GM20431 (cell line): ENCODE results near the gene NMNAT2.

Experiments
- in situ Hi-C: fragments of 300-500 bp; cut with MseI, MboI; formaldehyde crosslinking; loops from one replicate; pipeline ENCODE4 v1.15.0; 2020; ENCODE audit warnings: low sequenced_read_pairs; ENCODE audit not compliant: unreplicated experiment

NMNAT2 gene

DNA sequence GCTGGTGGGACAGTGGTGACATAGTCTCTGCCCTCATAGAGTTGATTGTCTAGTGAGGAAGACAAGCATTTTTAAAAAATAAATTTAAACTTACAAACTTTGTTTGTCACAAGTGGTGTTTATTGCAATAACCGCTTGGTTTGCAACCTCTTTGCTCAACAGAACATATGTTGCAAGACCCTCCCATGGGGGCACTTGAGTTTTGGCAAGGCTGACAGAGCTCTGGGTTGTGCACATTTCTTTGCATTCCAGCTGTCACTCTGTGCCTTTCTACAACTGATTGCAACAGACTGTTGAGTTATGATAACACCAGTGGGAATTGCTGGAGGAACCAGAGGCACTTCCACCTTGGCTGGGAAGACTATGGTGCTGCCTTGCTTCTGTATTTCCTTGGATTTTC is 173.7 kb downstream of the NMNAT2 start:
- in situ Hi-C loops = loop anchor here (25.0 kb wide), 1 partner anchor 282 kb away; the partner anchor contains the start of gene SHCBP1L

DNA sequence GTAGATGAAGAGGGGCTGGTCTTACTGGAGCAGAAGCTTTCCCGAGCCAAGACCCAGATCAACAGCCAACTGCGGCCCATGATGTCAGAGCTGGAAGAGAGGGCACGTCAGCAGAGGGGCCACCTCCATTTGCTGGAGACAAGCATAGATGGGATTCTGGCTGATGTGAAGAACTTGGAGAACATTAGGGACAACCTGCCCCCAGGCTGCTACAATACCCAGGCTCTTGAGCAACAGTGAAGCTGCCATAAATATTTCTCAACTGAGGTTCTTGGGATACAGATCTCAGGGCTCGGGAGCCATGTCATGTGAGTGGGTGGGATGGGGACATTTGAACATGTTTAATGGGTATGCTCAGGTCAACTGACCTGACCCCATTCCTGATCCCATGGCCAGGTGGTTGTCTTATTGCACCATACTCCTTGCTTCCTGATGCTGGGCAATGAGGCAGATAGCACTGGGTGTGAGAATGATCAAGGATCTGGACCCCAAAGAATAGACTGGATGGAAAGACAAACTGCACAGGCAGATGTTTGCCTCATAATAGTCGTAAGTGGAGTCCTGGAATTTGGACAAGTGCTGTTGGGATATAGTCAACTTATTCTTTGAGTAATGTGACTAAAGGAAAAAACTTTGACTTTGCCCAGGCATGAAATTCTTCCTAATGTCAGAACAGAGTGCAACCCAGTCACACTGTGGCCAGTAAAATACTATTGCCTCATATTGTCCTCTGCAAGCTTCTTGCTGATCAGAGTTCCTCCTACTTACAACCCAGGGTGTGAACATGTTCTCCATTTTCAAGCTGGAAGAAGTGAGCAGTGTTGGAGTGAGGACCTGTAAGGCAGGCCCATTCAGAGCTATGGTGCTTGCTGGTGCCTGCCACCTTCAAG is 174.8 kb downstream of the NMNAT2 start:
- in situ Hi-C loops = loop anchor here (25.0 kb wide), 1 partner anchor 281 kb away; the partner anchor contains the start of gene SHCBP1L

DNA sequence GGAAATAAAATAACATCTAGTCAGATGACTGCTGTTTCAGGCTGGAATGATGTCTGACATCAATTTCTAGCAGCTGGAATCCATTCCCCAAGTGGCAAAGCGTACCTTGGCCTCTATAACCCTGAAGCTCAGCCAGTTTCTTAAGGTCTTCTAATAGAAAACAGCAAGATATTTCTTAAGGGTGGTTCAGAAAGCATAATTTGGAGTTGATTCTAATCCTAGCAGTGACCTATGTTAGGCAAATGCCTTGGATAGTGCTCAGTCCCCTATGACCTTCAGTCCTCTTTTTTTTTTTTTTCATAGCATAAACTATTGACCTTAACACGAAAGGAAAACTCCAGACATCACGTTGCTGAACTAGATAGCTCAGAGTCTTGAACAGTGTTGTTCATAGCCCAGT is 175.6 kb downstream of the NMNAT2 start:
- in situ Hi-C loops = loop anchor here (25.0 kb wide), 1 partner anchor 280 kb away; the partner anchor contains the start of gene SHCBP1L

DNA sequence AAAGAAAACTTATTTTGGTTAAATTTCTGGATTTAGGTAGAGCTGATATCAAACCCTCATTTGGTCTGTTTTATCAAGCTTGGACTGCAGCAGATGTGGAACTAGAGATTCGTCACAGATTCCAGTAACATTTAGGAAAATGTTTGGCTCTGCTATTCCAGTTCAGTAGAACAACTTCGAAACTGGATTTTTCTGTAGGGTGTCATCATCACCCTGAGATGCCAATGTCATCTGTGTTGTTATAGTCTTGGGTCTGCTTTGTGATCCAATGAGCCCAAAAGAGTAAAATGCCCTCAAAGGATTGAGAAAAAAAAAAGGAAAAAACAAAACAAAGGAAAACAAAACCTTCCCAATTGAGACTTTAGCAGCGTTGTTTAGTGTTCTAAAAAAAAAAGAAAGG is 176.7 kb downstream of the NMNAT2 start:
- in situ Hi-C loops = loop anchor here (25.0 kb wide), 1 partner anchor 279 kb away; the partner anchor contains the start of gene SHCBP1L

DNA sequence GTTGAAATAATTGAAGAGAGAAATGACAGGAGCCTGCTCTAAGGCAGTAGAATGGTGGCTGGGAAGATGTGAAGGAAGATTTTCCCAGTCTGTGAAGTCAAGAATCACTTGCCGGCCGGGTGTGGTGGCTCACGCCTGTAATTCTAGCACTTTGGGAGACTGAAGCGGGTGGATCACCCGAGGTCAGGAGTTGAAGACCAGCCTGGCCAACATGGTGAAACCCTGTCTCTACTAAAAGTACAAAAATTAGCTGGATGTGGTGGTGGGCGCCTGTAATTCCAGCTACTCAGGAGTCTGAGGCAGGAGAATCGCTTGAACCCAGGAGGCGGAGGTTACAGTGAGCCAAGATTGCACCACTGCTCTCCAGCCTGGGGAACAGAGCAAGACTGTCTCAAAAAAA is 177.3 kb downstream of the NMNAT2 start:
- in situ Hi-C loops = loop anchor here (25.0 kb wide), 1 partner anchor 279 kb away; the partner anchor contains the start of gene SHCBP1L

DNA sequence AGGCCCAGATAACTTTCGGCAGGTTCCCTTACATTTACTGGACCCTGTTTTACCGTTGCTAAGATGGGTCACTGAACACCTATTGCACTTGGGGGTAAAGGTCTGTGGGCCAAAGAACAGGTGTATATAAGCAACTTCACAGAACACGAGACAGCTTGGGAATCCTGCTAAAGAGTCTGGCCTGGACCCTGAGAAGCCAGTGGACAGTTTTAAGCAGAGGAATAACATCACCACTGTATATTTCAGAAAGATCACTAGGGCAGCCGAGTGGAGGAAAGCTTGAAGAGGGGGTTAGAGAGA is 177.7 kb downstream of the NMNAT2 start:
- in situ Hi-C loops = loop anchor here (25.0 kb wide), 1 partner anchor 278 kb away; the partner anchor contains the start of gene SHCBP1L

DNA sequence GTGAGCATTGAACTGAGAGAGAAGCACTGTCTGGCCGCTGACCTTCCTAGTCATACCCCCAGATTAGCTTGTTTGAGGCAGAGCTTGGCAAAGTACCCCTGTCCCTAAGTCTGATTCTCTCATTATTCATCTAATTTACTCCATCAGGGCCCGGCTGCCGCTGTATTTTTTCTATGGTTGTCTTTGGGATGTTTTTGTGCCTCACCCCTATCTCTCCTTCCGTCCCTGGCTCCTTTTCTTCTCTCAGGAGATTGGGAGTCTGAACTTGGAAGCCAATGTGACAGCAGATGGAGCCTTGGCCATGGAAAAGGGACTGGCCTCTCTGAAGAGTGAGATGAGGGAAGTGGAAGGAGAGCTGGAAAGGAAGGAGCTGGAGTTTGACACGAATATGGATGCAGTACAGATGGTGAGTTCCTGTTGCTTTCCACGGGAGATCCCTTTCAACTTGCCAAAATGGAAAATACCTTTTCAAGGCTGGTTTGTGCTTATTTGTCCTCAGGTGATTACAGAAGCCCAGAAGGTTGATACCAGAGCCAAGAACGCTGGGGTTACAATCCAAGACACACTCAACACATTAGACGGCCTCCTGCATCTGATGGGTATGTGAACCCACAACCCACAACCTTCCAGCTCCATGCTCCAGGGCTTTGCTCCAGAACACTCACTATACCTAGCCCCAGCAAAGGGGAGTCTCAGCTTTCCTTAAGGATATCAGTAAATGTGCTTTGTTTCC is 178.2 kb downstream of the NMNAT2 start:
- in situ Hi-C loops = loop anchor here (25.0 kb wide), 1 partner anchor 278 kb away; the partner anchor contains the start of gene SHCBP1L

DNA sequence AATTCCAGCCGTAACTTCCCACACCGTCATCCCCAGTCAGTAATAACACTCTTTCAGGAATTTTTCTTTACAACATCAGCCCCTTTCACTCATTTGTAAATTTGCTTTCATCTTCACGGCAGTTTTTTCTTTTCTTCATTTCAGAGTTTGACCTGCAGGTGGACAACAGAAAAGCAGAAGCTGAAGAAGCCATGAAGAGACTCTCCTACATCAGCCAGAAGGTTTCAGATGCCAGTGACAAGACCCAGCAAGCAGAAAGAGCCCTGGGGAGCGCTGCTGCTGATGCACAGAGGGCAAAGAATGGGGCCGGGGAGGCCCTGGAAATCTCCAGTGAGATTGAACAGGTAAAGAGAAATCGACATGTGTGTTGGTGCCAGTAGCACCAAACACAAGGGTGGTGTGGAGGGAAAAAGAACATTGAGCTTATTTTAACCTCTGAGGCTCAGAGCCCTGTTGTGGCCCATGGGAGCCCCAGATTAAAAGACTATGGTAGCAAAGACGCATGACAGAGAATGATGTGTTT is 178.9 kb downstream of the NMNAT2 start:
- in situ Hi-C loops = loop anchor here (25.0 kb wide), 1 partner anchor 277 kb away; the partner anchor contains the start of gene SHCBP1L

DNA sequence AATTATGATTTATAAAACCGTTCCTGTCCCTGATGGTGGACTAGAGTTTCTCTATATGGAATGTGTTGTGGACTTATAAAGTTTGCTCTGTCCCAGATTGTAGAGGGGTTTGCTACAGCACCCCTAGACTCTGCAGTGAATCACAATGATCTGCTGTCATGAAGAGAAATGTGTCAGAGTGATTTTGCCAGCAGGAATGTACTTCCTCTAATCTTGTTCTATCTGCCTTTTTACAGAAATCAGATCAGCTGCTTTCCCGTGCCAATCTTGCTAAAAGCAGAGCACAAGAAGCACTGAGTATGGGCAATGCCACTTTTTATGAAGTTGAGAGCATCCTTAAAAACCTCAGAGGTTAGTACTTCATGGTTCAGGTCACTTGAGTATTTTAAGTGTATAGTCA is 180.1 kb downstream of the NMNAT2 start:
- in situ Hi-C loops = loop anchor here (25.0 kb wide), 1 partner anchor 276 kb away; the partner anchor contains the start of gene SHCBP1L

DNA sequence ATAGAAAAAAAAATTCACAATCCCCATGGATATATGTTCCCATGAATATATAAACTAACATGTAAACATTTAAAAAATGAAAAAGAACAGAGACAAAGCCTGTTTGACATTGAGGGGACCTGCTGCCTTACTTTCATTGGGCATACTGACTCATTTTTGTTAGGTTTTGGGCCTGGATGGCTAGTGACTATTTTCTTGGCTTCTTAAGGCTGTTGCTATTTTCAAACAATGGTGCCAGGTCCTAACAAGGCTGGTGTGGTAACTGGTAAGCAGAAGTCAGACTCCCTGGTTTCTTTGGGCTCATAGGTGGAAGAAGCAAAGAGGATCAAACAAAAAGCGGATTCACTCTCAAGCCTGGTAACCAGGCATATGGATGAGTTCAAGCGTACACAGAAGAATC is 181.1 kb downstream of the NMNAT2 start:
- in situ Hi-C loops = loop anchor here (25.0 kb wide), 1 partner anchor 275 kb away; the partner anchor contains the start of gene SHCBP1L

DNA sequence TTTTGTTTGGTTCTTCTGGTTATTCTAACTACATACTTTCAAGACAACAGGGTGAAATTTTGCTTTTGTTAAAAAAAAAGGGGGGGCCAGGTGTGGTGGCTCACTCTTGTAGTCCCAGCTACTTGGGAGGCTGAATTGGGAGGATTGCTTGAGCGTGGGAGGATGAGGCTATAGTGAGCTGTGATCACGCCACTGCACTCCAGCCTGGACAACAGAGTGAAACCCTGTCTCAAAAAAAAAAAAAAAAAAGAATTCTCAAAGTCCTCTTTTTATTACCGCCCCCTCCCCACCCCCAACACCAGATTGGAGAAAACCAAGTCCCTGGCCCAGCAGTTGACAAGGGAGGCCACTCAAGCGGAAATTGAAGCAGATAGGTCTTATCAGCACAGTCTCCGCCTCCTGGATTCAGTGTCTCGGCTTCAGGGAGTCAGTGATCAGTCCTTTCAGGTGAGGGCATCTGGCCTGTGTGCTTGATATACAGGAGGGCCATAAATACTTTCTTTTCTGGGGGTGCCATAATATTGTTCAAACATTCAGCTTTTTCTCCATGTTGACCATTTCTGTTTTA is 181.9 kb downstream of the NMNAT2 start:
- in situ Hi-C loops = loop anchor here (25.0 kb wide), 1 partner anchor 274 kb away; the partner anchor contains the start of gene SHCBP1L

DNA sequence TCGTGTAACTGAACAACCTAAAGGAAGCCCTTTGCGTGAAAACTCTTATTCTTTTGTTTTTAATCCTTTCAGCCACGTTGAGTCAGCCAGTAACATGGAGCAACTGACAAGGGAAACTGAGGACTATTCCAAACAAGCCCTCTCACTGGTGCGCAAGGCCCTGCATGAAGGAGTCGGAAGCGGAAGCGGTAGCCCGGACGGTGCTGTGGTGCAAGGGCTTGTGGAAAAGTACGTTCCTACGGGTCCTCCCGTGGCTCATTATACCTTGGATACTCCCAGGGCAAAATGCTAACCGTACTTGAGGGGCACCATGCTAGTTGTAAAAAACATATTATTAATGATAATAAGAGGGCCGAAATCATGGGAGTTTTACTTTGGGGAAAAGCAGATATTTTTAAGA is 182.7 kb downstream of the NMNAT2 start:
- in situ Hi-C loops = loop anchor here (25.0 kb wide), 1 partner anchor 273 kb away; the partner anchor contains the start of gene SHCBP1L

DNA sequence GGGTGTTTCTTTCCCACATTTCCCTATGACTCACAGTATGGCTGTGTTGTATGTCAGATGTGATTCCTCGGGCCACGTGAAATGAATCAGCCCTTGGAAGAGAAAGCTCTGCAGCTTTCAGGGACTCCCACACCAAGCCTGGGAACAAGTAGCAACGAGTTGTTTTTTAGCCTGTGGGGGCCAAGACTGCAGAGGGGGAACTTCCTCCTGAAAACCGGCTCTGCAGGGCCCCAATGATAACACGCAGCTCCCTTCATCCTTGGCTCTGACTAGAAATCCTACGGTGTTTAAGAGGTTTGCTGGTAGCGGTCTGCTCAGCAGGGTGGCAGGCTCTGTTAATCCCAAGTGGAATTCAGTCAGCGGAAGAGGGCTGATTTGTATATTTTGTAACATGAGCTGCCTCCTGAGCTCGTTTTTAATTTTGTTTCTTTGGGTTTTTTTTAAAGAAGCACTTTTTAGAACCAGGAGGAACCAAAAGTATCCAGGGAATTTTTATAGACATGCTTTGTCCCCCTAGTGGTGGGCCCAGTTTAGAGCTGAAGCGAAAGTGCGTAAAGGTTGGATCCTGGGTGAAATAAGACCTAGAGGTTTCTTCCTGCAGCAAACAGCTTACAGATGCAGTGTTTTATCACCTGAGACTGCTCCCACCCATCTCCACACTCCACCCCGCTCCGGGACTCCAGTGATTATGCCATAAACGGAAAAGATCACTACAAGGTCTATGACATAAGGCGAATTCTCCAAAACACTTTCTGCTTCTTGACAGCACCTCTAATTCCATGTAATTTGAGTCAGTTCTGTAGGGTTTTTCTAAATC is 183.3 kb downstream of the NMNAT2 start:
- in situ Hi-C loops = loop anchor here (25.0 kb wide), 1 partner anchor 273 kb away; the partner anchor contains the start of gene SHCBP1L

DNA sequence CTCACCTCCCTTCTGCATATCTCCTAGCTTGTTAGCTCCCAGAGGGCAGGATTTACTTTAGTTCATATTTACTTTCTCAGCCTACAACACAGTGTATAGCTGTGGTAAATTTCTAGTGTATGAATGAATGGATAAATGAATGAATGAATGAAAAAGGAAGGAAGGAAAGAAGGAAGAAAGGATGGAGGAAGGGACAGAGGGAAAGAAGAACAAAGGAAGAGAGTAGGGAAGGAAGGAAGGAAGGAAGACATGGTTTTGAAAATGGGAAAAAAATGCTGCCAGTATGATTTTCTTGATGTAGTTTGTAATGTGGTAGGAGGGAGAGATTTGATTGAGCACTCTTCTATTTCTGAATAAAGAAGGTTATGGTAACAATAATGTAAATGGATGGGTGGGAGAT is 185.1 kb downstream of the NMNAT2 start:
- in situ Hi-C loops = loop anchor here (25.0 kb wide), 1 partner anchor 271 kb away; the partner anchor contains the start of gene SHCBP1L

DNA sequence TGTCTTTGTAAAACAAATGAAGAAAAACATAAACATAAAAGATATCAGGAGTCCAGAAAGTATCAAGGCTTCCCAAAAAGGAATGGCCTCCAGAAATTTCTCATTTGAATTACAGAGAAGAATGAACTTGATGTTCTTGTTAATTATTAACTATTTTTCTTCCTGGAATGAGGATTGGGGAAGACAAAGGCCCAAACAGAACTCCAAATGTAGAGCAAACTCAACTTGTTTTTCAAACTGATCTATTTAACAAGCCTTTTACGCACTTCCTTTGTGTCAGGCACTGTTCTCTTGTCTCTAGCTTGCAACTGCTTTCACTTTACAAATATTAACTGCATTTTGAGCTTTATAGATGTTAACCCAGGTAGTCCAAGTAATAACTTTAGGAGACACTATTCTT is 186.6 kb downstream of the NMNAT2 start:
- in situ Hi-C loops = loop anchor here (25.0 kb wide), 1 partner anchor 269 kb away; the partner anchor contains the start of gene SHCBP1L

DNA sequence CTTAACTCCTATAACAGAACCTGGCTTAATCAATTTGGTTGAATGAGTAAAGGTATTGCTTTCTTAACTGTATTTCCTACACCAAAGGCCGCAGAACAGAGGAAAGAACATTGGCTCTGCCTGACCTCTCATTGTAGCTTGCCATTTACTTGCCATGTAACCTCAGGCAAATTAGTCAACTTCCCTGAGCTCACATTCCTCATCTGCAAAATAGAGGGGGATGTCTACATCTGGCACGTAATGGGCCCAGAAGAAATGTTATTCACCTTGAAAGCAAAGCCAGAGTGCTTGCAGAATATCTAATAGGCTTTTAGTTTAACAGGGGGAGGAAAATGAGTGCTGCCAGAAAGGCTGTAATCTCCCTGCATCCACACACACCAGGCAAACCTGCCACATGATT is 187.8 kb downstream of the NMNAT2 start:
- in situ Hi-C loops = loop anchor here (25.0 kb wide), 1 partner anchor 268 kb away; the partner anchor contains the start of gene SHCBP1L

DNA sequence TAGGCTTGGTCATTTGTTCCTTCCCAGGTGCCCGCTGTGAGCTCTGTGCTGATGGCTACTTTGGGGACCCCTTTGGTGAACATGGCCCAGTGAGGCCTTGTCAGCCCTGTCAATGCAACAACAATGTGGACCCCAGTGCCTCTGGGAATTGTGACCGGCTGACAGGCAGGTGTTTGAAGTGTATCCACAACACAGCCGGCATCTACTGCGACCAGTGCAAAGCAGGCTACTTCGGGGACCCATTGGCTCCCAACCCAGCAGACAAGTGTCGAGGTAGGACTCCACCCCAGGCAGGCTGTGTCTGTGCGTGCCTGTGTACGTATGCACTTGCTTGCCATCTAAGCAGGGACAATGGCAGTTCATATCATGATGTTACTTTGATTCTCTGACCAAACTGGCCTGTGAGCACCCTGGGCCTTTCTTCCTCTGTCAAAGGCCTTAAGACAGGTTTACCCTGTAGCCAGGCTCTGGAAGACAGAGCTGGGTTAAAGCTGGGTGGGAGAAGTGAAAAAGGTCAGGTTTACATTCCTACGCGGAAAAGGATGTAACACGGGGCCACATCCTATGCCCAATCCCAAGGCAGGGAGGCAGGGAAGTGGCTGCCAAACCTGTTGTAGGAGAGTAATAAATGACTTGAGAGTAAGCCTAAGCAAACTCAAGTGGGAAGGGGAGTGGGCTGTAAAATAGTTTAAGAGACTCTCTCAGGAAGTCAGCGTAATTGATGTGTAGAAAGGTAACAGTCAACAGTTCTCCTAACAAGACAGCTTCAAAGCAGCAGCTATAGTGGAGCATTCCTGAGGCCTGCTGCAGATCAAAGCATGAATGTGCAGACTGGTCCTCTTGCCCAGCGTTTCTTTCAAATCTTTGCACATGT is 189.6 kb downstream of the NMNAT2 start:
- in situ Hi-C loops = loop anchor here (25.0 kb wide), 1 partner anchor 266 kb away; the partner anchor contains the start of gene SHCBP1L
